Activated T-cell treated with anti-CD3 and anti-CD28 coated beads for 4 hours (primary cell): ENCODE measurements around the gene TACC3.
"Not testable (repeated sequence)": the region's sequence is repeated elsewhere in the genome, so short reads cannot be mapped to it uniquely, and the experiment has no call there.

Experiments used
- DNase-seq: peaks from one replicate; pipeline ENCODE4 v3.0.0-alpha.2; 2020

Gene TACC3

DNA sequence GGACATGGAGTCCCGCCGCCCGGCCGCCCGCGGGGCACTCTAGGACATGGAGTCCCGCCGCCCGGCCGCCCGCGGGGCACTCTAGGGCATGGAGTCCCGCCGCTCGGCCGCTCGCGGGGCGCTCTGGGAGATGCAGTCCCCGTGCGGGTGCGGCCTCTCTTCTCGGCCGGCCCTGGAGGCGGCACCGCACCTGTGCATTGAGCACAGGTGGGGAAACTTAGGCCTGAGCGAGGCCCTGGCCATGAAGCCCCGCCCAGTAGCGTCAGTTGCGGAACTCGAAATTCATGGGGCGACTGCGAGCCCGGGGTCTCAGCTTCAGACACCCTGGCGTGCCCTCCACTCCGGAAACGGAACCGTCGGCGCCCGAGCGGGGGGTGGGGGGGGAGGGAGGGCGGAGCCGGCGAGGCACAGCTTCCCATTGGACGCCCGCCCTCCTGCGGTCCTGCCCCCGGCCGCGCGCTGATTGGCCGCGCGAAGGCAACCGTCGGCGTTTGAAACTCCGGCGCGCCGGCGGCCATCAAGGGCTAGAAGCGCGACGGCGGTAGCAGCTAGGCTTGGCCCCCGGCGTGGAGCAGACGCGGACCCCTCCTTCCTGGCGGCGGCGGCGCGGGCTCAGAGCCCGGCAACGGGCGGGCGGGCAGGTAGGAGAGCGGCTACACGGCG is at the start of gene TACC3, which contains the start of gene TMEM129:
TSS of gene TACC3 (plus strand) at position 519 of the 663 bp plus-strand sequence. CDS start 1,901 bp downstream, outside the sequence.
TSS of gene TMEM129 (minus strand) at position 321 of the 663 bp plus-strand sequence. CDS start 486 bp downstream, outside the sequence.
- peak; percentile 87 for DNase-seq

DNA sequence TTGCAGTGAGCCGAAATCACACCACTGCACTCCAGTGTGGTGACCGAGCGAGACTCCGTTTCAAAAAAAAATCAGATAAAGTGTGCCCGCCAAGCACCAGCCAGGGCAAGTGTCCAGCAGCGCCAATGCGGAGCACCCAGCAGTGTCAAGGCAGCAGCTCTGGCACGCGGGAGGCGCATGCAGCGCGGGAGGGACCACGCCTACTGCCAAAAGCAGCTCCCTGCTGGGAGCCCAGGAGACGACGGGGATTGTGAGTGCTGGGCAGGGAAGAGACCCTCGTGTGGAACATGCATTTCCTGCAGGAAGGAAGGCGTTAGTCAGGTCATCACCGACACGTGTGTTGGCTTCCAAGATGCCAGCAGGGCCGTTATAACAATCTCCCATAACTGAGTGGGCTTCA is 47.6 kb upstream of the TACC3 start:
- no peak for DNase-seq

DNA sequence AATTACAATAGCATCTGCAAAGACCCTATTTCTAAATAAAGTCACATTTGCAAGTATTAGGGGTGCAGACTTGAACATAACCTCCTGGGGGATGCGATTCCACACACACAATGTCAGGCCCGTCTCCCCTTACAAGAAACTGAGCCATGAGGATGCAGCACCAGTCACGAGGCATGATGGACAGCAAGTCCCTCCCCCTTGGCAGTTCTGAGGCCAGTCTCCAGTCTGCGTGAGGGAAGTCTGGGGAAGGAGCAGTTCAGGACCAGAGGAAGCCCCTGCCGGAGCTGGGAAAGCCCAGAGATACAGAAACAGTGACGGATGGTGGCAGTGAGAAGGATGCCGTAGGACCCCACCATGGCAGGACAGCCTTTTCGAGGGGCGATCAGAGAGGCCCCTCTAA is 46.6 kb upstream of the TACC3 start:
- no peak for DNase-seq

DNA sequence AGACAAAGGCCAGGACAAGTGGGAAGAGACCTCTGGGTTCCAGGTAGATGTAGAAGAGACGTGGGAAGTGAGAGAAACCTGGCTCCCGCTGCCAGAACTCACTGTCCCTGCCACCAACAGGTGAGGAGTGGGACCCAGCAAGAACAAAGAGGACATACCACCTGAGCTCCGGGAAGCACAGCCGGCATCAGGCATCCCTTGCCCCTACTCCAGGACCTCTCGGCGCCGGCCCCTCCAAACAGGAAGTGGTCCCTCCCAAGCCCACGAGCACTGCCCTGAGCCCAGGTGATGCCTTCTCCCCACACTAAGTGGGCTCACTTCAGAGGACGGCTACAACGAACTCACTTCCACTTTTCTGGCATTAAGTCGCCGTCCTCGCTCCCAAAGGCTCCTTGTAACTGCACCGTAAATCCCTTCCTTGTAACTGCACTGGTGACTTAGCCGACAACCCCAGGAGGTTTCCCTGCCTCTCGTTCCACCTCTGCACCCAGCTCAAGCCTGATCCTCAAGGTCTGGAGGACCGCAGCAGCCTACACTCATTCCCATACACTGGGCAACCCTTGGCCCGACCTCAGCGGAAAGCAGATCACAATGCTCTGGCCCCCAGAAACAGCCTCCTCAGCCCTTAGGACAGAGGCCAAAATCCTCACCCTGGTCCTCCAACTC is 46.1 kb upstream of the TACC3 start:
- no peak for DNase-seq

DNA sequence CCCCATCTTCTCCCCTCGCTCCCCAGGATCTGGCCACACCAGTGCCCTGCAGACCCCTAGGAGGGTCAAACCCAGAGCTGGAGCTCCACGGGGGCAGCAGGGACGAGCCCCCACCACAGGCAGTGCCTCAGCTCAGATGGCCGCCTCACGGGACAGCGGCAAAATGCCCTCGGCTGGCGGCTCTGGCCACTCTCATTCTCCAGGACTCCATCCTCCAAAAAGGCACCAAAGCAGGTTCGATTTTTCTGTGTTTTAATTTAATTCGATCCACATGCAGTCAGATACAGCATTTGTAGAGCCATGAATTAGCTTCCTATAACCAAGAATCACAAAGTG is 45.6 kb upstream of the TACC3 start:
- no peak for DNase-seq

DNA sequence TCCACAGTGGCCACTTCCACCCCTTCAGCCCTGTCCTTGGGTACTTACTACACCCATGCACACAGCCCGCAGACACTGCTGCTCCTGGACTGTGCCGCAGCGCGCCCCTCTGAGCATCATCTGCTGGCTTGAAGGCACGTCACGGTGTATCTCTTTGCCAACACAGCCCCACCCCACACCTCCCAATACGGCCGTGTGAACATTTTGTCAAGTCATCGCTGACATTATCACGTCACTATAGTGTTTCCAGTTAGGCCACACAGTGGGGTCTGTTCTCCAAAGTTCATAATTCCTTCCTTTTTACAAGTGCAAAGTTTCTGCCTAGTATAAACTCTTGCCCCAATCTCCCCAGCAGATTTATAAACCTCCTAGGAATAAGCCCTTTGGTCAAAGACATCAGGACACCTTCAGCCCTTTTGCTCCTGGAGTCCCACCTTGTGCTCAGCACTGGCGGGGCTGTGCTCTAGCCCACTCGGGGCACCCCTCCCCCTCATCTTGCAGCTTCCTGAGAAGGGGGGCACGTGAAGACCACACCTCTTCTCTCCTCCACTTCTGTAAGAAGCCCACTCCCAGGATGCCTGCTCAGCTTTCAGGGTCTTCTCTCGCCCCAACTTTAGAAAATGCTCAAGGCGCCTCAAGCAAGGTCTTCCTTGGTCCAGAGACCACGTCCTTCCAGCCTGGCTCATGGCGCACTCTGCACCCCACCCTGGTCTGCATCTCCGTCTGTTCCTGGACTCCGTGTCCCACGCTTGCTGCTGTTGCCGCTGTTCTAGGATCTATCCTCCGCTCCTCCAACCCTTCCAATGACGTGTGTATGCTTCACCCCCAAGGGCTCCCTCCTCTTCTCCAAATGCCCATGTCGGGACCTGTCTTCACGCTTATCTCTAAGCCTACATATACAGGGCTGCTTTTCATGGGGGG is 44.5 kb upstream of the TACC3 start:
- DNase-seq: no peak

DNA sequence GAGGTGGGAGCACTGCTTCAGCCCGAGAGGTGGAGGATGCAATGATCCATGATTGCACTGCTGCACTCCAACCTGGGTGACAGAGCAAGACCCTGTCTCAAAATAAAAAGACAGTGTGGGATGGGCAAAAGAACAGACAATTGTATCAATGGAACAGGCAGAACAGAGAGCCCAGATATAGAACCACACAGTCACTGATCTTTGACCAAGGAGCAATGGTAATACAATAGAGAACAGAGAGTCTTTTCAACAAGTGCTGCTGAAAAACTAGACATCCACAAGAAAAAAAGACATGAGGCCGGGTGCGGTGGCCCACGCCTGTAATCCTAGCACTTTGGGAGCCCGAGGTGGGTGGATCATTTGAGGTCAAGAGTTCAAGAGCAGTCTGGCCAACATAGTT is 43.1 kb upstream of the TACC3 start:
- no peak for DNase-seq

DNA sequence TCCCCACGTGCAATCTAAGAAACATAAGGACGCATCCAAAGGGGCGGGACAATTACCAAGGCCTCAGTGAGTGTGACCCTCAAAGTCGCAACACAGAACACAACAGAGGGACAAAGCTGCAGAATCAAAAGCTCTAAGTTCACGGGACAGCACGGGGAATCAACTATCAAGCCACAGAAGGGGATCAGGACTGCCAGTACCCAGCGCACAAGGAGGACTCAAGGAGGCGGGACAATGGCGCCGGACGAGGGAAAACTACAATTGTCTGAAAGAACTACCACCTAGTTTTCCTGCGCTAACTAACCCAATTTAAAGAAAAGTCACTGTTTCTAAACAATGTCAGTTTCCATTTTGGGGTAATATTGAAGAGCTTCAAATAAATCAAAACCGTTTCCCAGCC is 38.5 kb upstream of the TACC3 start:
- DNase-seq: no peak

DNA sequence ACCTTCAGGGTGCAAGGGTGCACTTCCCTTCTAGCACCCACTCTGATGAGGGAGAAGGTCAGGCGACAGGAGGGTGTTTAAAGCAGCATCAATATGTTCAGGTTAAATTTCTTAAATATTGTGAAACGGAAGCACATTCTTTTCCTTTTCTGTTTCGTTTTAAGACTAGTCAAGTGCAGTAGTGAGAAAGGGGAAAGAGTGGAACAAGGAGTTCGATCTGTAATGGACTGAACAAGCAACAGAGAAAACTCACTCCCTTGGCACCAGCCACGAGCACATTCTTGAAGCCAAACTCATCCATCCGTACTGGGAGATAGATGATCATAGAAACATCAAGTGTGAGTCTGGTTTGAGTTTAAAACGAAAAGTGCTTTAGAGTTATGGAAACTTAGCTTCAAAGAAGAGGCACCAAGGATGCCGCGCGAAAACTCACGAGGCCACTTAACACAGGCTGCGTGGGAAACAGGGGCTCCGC is 38.0 kb upstream of the TACC3 start:
- DNase-seq: no peak

DNA sequence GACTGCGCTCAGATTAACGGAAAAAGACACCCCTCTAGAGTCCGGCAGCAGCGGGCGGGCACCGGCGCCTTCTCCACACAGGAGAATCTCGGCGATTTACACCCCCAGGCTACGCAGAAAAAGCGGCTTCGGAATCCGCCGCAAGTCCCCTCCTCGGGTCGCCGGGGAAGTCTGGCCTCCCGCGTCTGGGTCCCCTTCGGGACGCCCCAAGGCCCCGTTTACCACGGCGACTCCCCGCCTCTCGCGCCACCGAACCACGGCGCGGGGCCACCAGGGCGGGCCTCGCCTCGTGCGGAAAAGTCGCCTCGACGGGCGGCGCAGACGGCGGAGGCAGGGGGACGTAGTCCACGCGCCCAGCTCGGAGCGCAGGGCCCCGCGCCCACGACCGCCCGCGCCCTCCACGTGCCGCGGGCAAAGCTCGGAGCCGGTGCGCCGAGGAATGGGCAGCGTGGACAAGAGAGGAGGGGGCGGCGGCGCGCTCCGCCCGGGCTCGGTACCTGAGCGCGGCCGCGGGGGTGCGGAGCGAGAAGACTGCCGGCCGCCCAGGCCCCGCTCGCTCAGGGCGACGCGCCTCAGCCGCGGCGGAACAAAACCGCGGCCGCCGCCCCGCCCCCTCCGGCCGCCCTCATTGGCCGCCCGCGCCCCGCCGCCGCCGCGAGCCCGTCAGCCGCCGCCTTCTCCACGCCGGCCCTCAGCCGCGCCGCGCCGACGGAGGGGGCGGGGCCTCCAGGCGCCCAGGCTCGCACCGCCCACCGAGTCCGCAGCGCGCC is 37.4 kb upstream of the TACC3 start, which contains the start of gene FAM53A:
TSS of gene FAM53A (minus strand) at position 578 of the 770 bp plus-strand sequence. CDS start 15,572 bp downstream, outside the sequence.
- peak; percentile 27 for DNase-seq

DNA sequence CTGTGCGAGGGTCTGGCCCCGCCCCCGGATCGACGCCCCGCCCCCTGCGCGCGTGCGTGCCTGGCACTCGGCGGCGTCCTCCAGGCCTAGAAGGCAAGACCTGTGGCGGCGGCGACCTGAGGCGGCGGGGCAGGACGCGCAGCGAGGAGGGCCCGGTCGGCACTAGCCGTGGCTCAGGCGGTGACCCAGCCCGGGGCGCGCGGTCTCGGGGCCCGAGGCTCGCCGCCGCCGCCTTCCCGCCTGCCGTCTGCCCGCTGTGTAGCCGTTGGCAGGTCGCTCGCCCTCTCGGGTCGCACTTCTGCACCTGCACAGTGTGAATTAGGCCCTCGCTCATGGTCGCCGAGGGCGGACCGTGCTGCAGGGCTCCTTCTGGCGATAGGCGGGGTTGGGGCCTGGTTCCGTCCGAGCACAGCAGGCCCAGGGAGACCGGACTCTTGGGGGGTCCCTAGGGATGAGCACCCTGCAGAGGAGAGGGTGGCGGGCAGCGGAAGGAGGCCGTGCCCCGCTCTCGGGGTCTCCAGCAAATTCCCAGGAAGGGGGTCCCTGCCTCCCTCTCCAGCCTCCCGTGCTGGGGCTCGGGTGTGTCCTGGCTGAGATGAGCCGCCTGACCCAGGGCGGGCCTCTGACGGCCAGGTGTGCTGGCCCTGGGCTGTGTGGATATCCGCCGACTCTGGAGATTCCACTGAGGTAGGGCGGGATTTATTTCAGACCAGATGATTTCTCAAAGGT is 36.7 kb upstream of the TACC3 start:
- DNase-seq: peak; percentile 93

DNA sequence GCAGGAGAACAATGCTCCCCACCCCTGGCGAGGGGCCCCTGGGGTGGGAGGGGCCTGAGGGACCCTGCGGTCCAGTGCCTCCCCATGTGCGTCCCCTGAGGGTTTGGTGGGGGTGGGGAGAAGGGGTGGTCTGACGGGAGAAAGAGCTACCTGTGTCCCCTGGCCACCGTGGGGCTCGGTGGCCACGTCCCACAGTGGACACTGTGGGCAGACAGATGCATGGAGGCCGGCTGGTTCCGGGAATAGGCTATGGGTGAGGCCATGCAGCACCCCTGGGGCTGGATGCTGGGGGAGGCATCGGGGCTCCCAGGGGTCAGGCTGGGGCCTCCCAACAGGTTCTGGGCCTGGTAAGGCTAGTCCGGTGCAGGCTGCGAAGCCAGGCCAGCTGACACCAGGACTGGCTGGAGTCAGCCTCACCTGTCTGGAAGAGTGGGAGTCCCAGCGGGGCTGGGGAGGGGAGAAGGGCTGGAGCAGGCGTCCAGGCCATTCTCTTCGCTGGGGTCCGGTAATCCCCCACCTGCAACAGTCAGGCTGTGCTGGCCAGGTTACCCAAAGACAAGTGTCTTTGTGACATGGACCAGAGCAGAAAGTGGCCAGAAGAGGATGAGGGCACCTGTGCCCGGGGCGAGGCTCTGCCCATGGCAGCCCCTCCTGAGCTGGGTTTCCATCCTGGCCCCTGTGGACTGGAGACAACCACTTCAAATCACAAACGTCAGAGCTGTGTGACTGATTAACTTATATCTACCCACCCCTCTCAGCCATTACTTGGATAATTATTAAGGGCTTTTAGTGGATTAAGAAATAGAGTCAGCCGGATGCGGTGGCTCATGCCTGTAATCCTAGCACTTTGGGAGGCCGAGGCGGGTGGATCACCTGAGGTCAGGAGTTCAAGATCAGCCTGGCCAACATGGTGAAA is 35.8 kb upstream of the TACC3 start:
- no peak for DNase-seq

DNA sequence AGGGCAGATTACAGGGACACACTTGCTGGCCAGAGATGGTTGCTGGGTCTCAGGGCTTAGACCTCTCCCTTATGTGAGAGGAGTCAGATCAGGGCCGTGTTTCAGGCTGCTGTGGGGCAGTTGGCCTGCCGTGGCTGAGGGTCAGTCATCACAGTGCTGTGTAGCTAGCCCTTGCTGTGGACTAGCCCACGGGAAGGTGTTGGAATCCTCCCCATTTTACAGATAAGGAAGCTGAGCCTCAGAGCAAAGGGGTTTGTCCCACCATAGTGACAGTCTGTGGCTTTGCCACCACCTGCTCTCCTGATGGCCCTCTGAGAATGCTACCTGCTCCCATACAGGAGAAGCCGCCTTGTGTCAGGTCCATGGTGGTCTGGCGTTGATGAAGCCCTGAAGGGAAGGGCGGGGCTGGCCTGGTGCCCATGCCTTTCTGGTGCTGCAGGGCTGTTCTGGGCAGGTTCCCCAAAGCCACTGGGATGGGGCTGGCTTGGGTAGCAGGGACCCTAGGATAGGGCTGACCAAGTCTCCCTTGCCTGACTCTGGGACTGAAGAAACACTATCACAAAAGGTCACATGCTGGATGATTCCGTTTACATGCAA is 34.8 kb upstream of the TACC3 start:
- DNase-seq: no peak

DNA sequence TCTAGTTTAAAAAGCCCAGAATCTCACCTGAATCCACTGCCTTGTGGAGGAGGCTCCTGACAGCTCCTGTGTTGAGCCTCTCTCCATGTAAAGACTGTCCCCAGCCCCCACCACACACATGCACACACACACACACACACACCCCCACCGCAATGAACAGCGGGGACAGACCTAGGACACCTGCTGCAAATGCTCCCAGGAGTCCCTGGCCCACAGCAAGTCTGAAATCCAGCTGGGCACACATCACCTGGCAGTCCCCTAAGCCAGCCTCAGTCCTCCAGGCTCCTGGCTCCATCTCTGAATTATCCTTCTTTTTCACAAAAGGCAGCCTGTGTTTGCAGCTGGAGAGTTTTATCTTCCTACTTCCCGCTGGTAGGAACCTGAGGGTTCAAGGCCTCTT is 30.6 kb upstream of the TACC3 start:
- DNase-seq: no peak

DNA sequence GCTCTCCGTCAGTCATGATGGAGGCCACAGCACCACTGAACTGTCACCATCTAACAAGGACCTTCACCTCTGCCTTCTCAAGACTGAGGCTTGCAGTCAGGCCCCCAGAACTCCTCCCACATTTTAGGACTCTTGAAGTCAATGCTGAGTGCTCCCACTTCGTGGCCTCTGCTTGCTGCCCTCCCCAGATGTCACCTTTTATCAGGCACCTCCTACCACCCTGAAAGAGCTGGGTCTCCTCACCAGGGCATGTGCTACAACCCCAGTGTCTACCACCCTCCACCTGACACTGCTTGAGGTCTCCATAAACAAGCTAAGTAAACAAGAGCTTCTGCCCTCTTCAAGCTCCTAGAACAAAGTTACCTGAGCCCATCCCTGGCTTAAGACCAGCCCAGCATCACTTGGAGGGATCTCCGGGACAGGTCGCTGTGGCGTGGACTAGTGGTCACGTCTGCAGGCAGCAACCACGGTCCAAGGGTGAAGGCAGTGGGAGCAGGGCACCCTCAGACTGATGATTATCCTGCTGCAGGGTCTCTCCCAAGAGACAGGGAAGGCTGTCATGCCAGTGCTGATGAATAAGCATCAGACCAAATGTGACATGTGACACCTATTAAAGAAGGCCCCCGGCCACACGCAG is 29.5 kb upstream of the TACC3 start:
- no peak for DNase-seq

DNA sequence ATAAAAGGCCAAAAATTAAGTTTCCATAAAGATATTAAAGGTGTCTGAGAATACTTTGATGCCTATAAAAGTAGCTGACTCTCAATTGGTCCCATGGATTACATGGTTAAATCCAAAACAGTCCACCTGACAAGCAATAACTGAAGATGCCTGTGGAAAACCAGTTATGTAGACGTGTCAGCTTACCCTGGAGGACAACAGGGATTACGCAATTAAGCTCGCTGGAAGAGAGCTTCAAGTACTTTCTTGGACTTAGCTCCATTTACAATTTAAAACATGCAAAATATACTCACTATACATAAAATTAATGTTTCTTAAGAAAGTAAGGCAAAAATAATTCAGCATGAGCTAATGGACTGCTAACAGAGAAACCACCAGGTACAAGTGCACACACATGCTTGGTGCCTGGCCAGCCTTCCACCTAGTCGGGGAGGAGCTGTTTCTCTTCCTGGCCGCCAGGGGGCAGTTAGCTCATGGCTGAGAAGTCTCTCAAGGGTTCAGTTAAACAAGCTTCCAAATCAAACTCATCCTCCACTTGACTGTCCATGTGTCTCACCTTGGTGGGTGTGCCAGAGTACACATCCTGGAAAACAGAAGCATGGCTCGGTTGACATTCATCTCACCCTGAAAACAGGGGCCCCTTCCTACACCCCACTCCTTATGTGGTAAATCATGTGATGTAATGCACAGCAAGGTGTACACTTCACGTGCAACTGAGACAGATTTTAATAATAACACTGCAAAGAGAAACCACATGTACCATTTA is 28.0 kb upstream of the TACC3 start:
- peak; percentile 68 for DNase-seq

DNA sequence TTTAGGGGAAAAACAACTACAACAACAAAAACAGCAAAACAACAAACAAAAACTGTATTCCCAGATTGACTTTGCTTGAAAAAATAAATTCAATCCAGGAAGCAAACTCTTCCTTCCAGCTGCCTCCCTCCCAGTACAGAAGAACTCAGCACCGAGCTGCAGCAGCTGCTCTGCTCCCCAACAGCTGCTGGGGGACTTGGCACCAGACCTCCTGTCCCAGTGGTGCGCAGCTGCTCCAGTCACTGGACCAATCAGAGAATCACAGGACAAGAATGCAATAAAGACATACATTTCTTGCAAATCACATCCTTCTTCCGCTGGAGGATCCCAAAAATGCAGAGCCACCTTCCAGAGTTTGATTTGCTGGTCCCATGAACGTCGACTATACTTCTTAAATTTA is 25.4 kb upstream of the TACC3 start:
- no peak for DNase-seq

DNA sequence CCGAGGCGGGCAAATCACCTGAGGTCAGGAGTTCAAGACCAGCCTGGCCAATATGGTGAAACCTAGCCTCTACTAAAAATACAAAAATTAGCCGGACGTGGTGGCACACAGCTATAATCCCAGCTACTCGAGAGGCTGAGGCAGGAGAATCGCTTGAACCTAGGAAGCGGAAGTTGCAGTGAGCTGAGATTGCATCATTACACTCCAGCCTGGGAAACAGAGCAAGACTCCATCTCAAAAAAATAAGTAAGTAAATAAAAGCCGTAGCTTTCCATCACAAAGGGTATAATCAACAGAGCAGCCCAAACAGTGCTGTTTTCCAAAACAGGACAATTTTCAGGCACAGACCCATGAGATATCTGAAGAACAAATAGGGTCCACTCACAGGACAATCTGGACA is 19.6 kb upstream of the TACC3 start:
- DNase-seq: not testable (repeated sequence)

DNA sequence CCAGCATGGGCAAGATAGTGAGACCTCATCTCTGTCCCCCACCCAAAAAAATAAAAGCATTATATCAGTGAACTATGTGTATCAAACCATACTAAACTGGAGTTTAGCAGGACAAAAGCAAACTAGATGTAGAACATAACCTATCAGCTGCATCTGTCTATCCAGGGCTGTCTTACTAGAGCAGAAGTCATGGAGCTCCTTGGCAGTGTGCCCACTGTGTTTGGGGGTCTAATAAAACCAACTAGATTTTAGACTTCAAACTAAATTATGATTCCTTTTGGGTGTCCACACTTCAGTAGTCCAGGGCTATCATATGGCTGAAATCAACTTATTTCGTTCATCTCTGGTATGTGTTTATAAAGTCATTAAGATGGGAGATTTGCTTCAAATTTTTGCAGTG is 17.5 kb upstream of the TACC3 start:
- no peak for DNase-seq
